Astrocyte of the cerebellum (primary cell): ENCODE results near the gene N4BP2.

ENCODE experiments used
- DNase-seq: peaks from one replicate; pipeline ENCODE4 v3.0.0-alpha.2; 2011; ENCODE audit warnings: low read depth
- H3K4me3 ChIP-seq: 2 replicates; pipeline ENCODE4 v1.5.1; 2011; ENCODE audit warnings: mild to moderate bottlenecking, low read depth, low read length, moderate library complexity
- in situ Hi-C: cut with HindIII; loops from 2 replicates; pipeline ENCODE4 v1.10.0; 2017; ENCODE audit warnings: low sequenced_read_pairs
- TF ChIP-seq, protein P1 (sequence below): IDR thresholded peaks from 2 replicates; pipeline ENCODE4 v1.5.1; 2012; ENCODE audit warnings: low read length, low read depth, moderate library complexity, mild to moderate bottlenecking; ENCODE audit errors: missing control alignments

The N4BP2 gene

DNA sequence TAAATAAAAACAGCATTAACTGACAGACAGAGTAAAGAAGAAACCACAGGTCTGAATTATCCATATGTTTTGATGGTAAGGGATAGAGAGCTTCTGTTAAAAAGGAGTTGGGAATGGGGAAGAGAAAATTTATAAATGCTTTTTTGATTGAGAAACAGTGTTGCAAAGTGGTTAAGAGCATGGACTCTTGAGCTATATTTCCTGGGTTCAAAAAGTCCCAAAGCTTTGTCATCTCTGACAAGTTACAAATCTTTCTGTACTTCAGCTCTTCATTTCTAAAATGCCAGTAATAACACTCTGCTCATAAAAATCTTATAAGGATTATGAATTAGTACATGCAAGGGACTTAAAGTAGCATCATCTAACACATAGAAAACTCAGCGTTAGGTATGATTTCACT, 62.2 kb downstream of the N4BP2 start:
- no peak for DNase-seq
- no peak overlapping the region for H3K4me3 ChIP-seq
- in situ Hi-C loops: no loop called here
- TF ChIP-seq, protein P1, sequence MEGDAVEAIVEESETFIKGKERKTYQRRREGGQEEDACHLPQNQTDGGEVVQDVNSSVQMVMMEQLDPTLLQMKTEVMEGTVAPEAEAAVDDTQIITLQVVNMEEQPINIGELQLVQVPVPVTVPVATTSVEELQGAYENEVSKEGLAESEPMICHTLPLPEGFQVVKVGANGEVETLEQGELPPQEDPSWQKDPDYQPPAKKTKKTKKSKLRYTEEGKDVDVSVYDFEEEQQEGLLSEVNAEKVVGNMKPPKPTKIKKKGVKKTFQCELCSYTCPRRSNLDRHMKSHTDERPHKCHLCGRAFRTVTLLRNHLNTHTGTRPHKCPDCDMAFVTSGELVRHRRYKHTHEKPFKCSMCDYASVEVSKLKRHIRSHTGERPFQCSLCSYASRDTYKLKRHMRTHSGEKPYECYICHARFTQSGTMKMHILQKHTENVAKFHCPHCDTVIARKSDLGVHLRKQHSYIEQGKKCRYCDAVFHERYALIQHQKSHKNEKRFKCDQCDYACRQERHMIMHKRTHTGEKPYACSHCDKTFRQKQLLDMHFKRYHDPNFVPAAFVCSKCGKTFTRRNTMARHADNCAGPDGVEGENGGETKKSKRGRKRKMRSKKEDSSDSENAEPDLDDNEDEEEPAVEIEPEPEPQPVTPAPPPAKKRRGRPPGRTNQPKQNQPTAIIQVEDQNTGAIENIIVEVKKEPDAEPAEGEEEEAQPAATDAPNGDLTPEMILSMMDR: no peak

DNA sequence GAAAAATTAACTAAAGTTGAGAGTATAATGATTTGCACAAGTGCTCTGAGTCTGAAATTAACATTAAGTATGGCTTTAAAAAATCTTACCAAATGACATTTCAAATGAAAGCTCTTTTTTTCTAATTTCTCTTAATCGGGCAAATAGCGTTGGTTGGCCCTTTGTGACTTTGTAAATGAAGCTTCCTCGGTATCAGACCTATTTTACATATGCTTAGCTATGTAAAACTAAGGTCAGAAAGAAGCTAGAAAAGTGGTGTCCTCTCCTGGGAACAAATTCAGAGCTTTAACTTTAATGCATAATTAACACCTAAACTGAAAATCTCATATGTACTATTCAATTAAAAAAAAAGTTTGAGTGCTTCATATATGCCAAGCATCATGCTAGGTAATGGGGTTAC, 62.7 kb downstream of the N4BP2 start:
- DNase-seq: no peak
- in situ Hi-C loops: no loop called here
- H3K4me3 ChIP-seq: no peak overlapping the region
- TF ChIP-seq, protein P1: no peak

DNA sequence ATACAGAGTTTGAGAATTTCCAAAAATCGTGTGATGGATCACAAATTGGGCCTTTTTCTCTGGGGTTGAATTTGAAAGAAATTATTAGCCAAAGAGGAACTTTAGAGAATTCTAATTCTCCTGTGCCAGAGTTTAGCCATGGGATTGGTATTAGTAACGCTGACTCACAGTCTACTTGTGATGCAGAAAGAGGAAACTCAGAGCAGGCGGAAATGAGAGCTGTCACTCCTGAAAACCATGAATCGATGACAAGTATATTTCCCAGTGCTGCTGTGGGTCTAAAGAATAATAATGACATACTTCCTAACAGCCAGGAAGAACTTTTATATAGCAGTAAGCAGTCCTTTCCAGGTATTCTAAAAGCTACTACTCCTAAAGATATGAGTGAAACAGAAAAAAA, 64.9 kb downstream of the N4BP2 start:
- no peak overlapping the region for H3K4me3 ChIP-seq
- TF ChIP-seq, protein P1: no peak
- in situ Hi-C loops: no loop called here
- DNase-seq: peak; percentile 20

DNA sequence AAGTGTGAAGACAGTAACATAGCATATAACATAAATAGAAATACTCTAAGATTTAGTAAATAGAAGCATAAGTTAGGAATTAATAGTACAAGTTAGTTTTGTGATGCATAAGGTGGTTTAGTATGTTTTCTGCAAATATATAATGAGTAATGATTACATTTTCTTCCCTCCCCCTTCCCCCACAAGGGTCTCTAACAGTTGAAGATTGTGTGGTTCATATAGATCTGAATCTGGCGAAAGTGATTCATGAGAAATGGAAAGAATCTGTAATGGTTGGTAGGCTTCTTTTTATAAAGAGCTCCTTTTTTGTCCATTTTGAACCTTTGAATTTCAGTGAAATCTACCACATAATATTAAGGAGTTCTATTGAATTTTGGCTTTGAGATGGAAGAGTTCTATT, 66.3 kb downstream of the N4BP2 start:
- H3K4me3 ChIP-seq: no peak overlapping the region
- in situ Hi-C loops: no loop called here
- TF ChIP-seq, protein P1: no peak
- no peak for DNase-seq

DNA sequence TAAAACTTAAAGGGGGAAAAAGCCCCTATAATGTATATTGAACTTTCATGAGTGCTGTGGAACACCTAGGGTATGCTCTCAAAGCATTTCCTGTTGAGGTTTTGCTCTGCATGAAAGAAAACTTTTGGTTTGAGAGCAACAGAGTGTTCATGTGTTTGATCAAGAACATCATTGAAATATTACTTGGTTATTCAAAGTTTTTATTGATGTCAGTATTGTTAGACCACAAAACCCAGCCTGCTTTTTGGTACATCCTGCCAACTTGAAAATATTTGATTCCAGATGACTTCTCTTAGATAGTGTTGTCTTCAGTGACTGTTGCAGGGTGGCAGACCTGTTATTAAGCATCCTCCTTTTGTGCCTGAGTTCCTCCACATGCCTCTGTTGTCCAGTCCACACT, 68.0 kb downstream of the N4BP2 start:
- no peak for DNase-seq
- TF ChIP-seq, protein P1: no peak
- in situ Hi-C loops: no loop called here
- no peak overlapping the region for H3K4me3 ChIP-seq

DNA sequence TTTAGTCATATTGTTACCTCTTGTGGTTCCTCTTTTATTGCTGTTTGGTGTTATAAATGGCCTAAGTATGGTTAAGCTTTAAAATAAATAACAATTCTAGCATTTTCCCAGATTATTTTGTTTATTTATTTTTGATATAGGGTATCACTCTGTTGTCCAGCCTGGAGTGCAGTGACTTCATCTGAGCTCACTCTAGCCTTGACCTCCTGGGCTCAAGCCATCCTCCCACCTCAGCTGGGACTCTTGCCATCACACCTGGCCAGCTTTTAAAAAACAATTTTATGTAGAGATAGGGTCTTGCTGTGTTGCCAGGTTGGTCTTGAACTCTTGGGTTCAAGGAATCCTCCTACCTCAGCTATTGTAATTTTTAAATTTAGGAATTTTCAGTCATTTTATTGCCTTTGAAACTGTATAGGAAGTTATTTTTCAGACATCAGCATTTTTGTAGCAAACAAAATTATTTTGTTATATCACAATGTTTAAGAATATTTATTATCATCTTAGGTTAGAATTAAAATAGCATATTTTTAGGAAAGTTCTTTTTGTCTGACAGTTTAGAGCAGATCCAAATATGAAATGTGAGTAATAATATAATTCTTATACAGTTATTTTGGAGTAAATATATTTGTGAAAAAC, 73.9 kb downstream of the N4BP2 start:
- in situ Hi-C loops: no loop called here
- no peak for DNase-seq
- TF ChIP-seq, protein P1: no peak
- no peak overlapping the region for H3K4me3 ChIP-seq
